Measurements from ENCODE around the gene CLDN34.
A peak's percentile ranks its signal among the peaks of the same experiment; 100 is the strongest.

CLDN34 gene

GRCh38 chrX:9992061-9992460, 24.9 kb downstream of the CLDN34 start:
- no peak for TF ChIP-seq JUND (IDR thresholded peaks at IDR 0.05; ENCODE audit: low read depth)
- in situ Hi-C loops (cut with HindIII; ENCODE audit: low pct_unique_long_range_greater_than_20kb, low sequenced_read_pairs) = no loop called here
- no peak for DNase-seq (ENCODE audit: low read depth in 1 of 2, low spot score in 1 of 2)

GRCh38 chrX:9992724-9993123, 25.6 kb downstream of the CLDN34 start:
- no peak for TF ChIP-seq JUND (IDR thresholded peaks at IDR 0.05; ENCODE audit: low read depth)
- in situ Hi-C loops (cut with HindIII; ENCODE audit: low pct_unique_long_range_greater_than_20kb, low sequenced_read_pairs) = no loop called here
- no peak for DNase-seq (ENCODE audit: low read depth in 1 of 2, low spot score in 1 of 2)

GRCh38 chrX:9995855-9996339, 28.7 kb downstream of the CLDN34 start:
- in situ Hi-C loops (cut with HindIII; ENCODE audit: low pct_unique_long_range_greater_than_20kb, low sequenced_read_pairs) = no loop called here
- DNase-seq (ENCODE audit: low read depth in 1 of 2, low spot score in 1 of 2) = peak; percentile 71 to 89
- no peak for TF ChIP-seq JUND (IDR thresholded peaks at IDR 0.05; ENCODE audit: low read depth)

- in situ Hi-C loops (cut with HindIII; ENCODE audit: low pct_unique_long_range_greater_than_20kb, low sequenced_read_pairs) = no loop called here
- no peak for DNase-seq (ENCODE audit: low read depth in 1 of 2, low spot score in 1 of 2)
- no peak for TF ChIP-seq JUND (IDR thresholded peaks at IDR 0.05; ENCODE audit: low read depth)
Observed at GRCh38 chrX:9997041-9997440, 29.9 kb downstream of the CLDN34 start.

- no peak for TF ChIP-seq JUND (IDR thresholded peaks at IDR 0.05; ENCODE audit: low read depth)
- DNase-seq (ENCODE audit: low read depth in 1 of 2, low spot score in 1 of 2) = no peak
- in situ Hi-C loops (cut with HindIII; ENCODE audit: low pct_unique_long_range_greater_than_20kb, low sequenced_read_pairs) = no loop called here
Observed at GRCh38 chrX:9997524-9997923, 30.4 kb downstream of the CLDN34 start.

GRCh38 chrX:10001496-10001895, 34.3 kb downstream of the CLDN34 start:
- in situ Hi-C loops (cut with HindIII; ENCODE audit: low pct_unique_long_range_greater_than_20kb, low sequenced_read_pairs) = no loop called here
- no peak for DNase-seq (ENCODE audit: low read depth in 1 of 2, low spot score in 1 of 2)
- TF ChIP-seq JUND (IDR thresholded peaks at IDR 0.05; ENCODE audit: low read depth) = no peak

GRCh38 chrX:10004832-10005475, 37.8 kb downstream of the CLDN34 start:
- in situ Hi-C loops (cut with HindIII; ENCODE audit: low pct_unique_long_range_greater_than_20kb, low sequenced_read_pairs) = no loop called here
- DNase-seq (ENCODE audit: low read depth in 1 of 2, low spot score in 1 of 2) = peak in 1 of 2 experiments; percentile 80
- peak; percentile 96 for TF ChIP-seq JUND (IDR thresholded peaks at IDR 0.05; ENCODE audit: low read depth)

- in situ Hi-C loops (cut with HindIII; ENCODE audit: low pct_unique_long_range_greater_than_20kb, low sequenced_read_pairs) = no loop called here
- TF ChIP-seq JUND (IDR thresholded peaks at IDR 0.05; ENCODE audit: low read depth) = no peak
- DNase-seq (ENCODE audit: low read depth in 1 of 2, low spot score in 1 of 2) = no peak
Observed at GRCh38 chrX:10006086-10006485, 38.9 kb downstream of the CLDN34 start.

- no peak for TF ChIP-seq JUND (IDR thresholded peaks at IDR 0.05; ENCODE audit: low read depth)
- in situ Hi-C loops (cut with HindIII; ENCODE audit: low pct_unique_long_range_greater_than_20kb, low sequenced_read_pairs) = no loop called here
- peak in 1 of 2 experiments; percentile 60 for DNase-seq (ENCODE audit: low read depth in 1 of 2, low spot score in 1 of 2)
Observed at GRCh38 chrX:10006770-10007169, 39.6 kb downstream of the CLDN34 start.

GRCh38 chrX:10007621-10008020, 40.5 kb downstream of the CLDN34 start:
- TF ChIP-seq JUND (IDR thresholded peaks at IDR 0.05; ENCODE audit: low read depth) = no peak
- DNase-seq (ENCODE audit: low read depth in 1 of 2, low spot score in 1 of 2) = no peak
- in situ Hi-C loops (cut with HindIII; ENCODE audit: low pct_unique_long_range_greater_than_20kb, low sequenced_read_pairs) = no loop called here

GRCh38 chrX:10008483-10009056, 41.4 kb downstream of the CLDN34 start:
- no peak for TF ChIP-seq JUND (IDR thresholded peaks at IDR 0.05; ENCODE audit: low read depth)
- in situ Hi-C loops (cut with HindIII; ENCODE audit: low pct_unique_long_range_greater_than_20kb, low sequenced_read_pairs) = no loop called here

GRCh38 chrX:10009741-10010140, 42.6 kb downstream of the CLDN34 start:
- in situ Hi-C loops (cut with HindIII; ENCODE audit: low pct_unique_long_range_greater_than_20kb, low sequenced_read_pairs) = no loop called here
- no peak for TF ChIP-seq JUND (IDR thresholded peaks at IDR 0.05; ENCODE audit: low read depth)
- DNase-seq (ENCODE audit: low read depth in 1 of 2, low spot score in 1 of 2) = no peak

More at GRCh38 chrX:10008483-10009056, 41.4 kb downstream of the CLDN34 start:
- peak in 1 of 2 experiments; percentile 68 for DNase-seq (ENCODE audit: low read depth in 1 of 2, low spot score in 1 of 2)

GRCh38 chrX:10010686-10011085, 43.5 kb downstream of the CLDN34 start:
- DNase-seq (ENCODE audit: low read depth in 1 of 2, low spot score in 1 of 2) = no peak
- in situ Hi-C loops (cut with HindIII; ENCODE audit: low pct_unique_long_range_greater_than_20kb, low sequenced_read_pairs) = no loop called here
- no peak for TF ChIP-seq JUND (IDR thresholded peaks at IDR 0.05; ENCODE audit: low read depth)
